AG04450 (cell line): ENCODE measurements around the gene SOCS6. TPM values are rescaled to one million over a fixed set of nuclear protein-coding genes. Genes with fewer than 3 reads are reported as not detected.

Source experiments
- CTCF ChIA-PET: fragments of 300-600, 350-600 bp; formaldehyde crosslinking; extraction: SDS; loops from one replicate; lab custom pipeline; 2022; ENCODE audit warnings: antibody characterized with exemption, inconsistent platforms; lab: Charles Lee
- POLR2A ChIA-PET: fragments of 350-600 bp; formaldehyde crosslinking; extraction: SDS; loops from one replicate; lab custom pipeline; 2021; ENCODE audit warnings: antibody characterized with exemption, inconsistent platforms; lab: Yijun Ruan, JAX
- DNase-seq: peaks from one replicate; pipeline ENCODE4 v3.0.0-alpha.2; 2011; ENCODE audit warnings: low read depth, low spot score
- H3K27ac ChIP-seq: one replicate; pipeline ENCODE4 v1.5.1; 2012; ENCODE audit warnings: low read depth, low read length, control low read depth
- H3K27me3 ChIP-seq: one replicate; pipeline ENCODE4 v1.6.0; 2012; ENCODE audit warnings: low read length; ENCODE audit not compliant: control insufficient read depth, insufficient read depth
- H3K4me3 ChIP-seq: 2 replicates; pipeline ENCODE4 v1.5.1; 2011; ENCODE audit warnings: mild to moderate bottlenecking, low read depth, low read length, control low read depth
- H3K9me3 ChIP-seq: 2 replicates; pipeline ENCODE4 v1.5.1; 2012; ENCODE audit warnings: low read length; ENCODE audit not compliant: control insufficient read depth, insufficient read depth
- polyA plus RNA-seq: library from polyadenylated mRNA; depleted of rRNA; stranded (reverse); fragments of >200 nt; gene quantifications from 2 replicates; pipeline ENCODE4 v1.2.3, GENCODE V29; 2011
- TF ChIP-seq, protein P1 (sequence below): IDR thresholded peaks from 2 replicates; pipeline ENCODE4 v1.5.1; 2011; ENCODE audit warnings: low read depth, low read length, control low read depth, inconsistent platforms

SOCS6 gene
- polyA plus RNA-seq, 1 experiment = 26.7 TPM

DNA sequence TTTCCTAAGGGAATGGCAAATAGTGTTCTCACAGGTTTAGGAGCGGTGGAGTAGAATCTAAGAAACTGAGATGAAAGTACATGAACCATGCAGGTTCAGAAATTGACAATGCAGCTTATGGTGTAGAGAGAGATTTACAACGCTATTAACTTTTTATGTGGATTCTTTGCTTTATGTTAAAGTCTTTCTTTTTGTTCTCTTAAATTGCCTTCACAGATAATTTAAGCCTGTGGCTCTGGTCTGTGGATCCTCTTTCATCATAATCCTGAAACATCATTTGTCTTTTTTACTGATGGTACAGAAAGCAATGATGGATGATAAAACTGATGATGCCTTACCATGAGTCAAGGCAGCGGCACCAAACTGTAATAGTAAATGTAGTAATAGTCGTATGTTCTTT lies 30.3 kb downstream of the SOCS6 start:
- Histone ChIP-seq H3K4me3 (no peak overlapping the region), H3K27me3 (no peaks in the 10 kb centered on the region), H3K9me3 (no peaks in the 10 kb centered on the region), H3K27ac (no peak overlapping the region)
- POLR2A ChIA-PET = no interaction called here
- no peak for DNase-seq
- CTCF ChIA-PET = interaction anchor here (0.7 to 1.9 kb wide), 2 partner anchors 90 to 124 kb away, joined by 3 to 9 read pairs; no protein-coding TSS in a partner anchor
- TF ChIP-seq, protein P1, sequence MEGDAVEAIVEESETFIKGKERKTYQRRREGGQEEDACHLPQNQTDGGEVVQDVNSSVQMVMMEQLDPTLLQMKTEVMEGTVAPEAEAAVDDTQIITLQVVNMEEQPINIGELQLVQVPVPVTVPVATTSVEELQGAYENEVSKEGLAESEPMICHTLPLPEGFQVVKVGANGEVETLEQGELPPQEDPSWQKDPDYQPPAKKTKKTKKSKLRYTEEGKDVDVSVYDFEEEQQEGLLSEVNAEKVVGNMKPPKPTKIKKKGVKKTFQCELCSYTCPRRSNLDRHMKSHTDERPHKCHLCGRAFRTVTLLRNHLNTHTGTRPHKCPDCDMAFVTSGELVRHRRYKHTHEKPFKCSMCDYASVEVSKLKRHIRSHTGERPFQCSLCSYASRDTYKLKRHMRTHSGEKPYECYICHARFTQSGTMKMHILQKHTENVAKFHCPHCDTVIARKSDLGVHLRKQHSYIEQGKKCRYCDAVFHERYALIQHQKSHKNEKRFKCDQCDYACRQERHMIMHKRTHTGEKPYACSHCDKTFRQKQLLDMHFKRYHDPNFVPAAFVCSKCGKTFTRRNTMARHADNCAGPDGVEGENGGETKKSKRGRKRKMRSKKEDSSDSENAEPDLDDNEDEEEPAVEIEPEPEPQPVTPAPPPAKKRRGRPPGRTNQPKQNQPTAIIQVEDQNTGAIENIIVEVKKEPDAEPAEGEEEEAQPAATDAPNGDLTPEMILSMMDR = no peak

DNA sequence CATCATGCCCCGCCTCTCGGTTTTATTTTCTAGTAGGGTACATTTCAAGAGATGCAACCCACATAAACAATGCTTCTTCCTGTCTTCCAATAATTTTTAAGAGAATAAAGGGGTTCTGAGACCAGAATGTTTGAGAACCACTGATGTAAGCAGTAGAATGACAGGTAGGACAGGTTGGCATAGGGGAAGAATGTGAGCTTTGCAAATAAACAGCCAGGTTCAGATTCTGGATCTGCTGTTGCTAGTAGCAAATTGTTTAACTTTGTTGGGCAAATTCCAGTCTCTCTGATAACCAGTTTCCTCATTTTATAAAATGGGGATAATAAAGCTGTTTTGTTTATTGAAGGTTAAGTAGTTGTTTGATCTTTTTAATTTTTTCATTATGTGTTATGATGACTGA lies 32.8 kb downstream of the SOCS6 start:
- Histone ChIP-seq H3K4me3 (no peak overlapping the region), H3K27me3 (no peaks in the 10 kb centered on the region), H3K9me3 (peaks cover 3% of the 10 kb centered on the region; the same call in 1 of the 2 replicates), H3K27ac (no peak overlapping the region)
- TF ChIP-seq, protein P1 = no peak
- CTCF ChIA-PET = no interaction called here
- DNase-seq = no peak
- POLR2A ChIA-PET = no interaction called here

DNA sequence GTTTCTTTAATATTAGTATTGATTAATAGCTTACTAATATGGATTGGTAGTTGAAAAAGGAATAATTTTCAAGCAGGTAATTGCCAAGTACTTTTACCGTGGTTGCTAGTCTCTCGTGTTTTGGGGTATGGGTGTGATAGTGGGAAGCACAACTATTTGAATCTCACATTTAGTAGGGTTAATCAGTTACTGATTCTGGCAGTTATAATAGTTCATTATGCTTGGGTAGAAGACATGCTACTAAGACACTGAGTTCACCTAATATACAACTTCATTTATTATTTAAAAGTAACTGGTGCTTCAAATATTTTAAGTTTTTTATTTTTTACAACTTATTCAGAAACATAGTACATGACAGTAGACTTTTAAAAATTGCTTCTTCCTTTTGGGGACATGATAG lies 33.5 kb downstream of the SOCS6 start:
- POLR2A ChIA-PET = no interaction called here
- TF ChIP-seq, protein P1 = no peak

DNA sequence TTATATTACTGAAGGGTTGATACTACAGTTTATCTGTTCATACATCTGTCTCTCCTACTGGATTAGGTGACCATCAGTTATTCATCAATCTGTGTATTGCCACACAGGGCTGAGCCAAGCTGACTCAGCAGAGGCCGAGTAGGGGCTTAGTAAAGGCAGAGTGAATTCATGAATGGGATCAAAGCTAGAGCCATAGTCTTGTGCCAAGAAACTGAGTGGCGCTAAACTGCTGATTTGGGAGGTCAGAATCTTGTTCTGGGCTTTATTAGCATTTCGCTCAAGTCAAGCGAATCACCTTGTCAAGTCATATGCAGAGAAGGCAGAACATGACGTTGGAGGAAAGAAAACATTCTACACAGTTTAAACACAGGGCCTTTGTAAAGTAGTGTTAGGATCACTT lies 34.1 kb downstream of the SOCS6 start:
- POLR2A ChIA-PET = no interaction called here

More for the DNA sequence above, 33.5 kb downstream of the SOCS6 start:
- Histone ChIP-seq H3K4me3 (no peak overlapping the region), H3K27me3 (no peaks in the 10 kb centered on the region), H3K27ac (no peak overlapping the region), H3K9me3 (peaks cover 3% of the 10 kb centered on the region; the same call in 1 of the 2 replicates)
- DNase-seq = no peak
- CTCF ChIA-PET = interaction anchor here (1.2 kb wide), 1 partner anchor 127 kb away, joined by 3 read pairs; no protein-coding TSS in a partner anchor

DNA sequence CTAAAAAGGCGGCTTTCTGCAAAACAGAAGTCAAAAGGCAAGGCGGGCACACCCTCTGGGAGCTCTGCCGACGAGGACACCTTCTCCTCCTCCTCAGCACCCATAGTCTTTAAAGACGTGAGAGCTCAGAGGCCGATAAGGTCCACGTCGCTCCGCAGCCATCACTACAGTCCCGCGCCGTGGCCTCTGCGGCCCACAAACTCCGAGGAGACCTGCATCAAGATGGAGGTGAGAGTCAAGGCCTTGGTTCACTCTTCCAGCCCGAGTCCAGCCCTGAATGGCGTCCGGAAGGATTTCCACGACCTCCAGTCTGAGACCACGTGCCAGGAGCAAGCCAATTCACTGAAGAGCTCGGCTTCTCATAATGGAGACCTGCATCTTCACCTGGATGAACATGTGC lies 36.1 kb downstream of the SOCS6 start:
- TF ChIP-seq, protein P1 = no peak
- Histone ChIP-seq H3K27ac (no peak overlapping the region), H3K27me3 (no peaks in the 10 kb centered on the region), H3K4me3 (no peak overlapping the region), H3K9me3 (peaks cover 3% of the 10 kb centered on the region; the same call in 1 of the 2 replicates)
- POLR2A ChIA-PET = interaction anchor here (0.7 kb wide), 1 partner anchor 119 kb away, joined by 3 read pairs; the partner anchor contains the start of gene RTTN
- no peak for DNase-seq
- CTCF ChIA-PET = no interaction called here

More for the DNA sequence above, 34.1 kb downstream of the SOCS6 start:
- no peak for DNase-seq
- no peak overlapping the region for H3K4me3 ChIP-seq
- H3K27ac ChIP-seq = no peak overlapping the region
- CTCF ChIA-PET = interaction anchor here (1.2 kb wide), 1 partner anchor 127 kb away, joined by 3 read pairs; no protein-coding TSS in a partner anchor
- H3K9me3 ChIP-seq = peaks cover 3% of the 10 kb centered on the region; the same call in 1 of the 2 replicates
- no peaks in the 10 kb centered on the region for H3K27me3 ChIP-seq
- TF ChIP-seq, protein P1 = no peak
